Measurements from ENCODE around the gene BCKDHA. TPM values are rescaled to one million over a fixed set of nuclear protein-coding genes. Genes with fewer than 3 reads are reported as not detected.
"Not testable (repeated sequence)": the region's sequence is repeated elsewhere in the genome, so short reads cannot be mapped to it uniquely, and the experiment has no call there.

The BCKDHA gene
- total and polyA plus RNA-seq, 4 donors = 19.7 to 54.5 (median 39.0) TPM

GRCh38 chr19:41367848-41368301, 29.7 kb upstream of the BCKDHA start:
- Histone ChIP-seq H3K36me3 (ENCODE audit: control insufficient read depth in 4 of 4, insufficient read depth in 4 of 4, low read length in 4 of 4) (no peaks in the 10 kb centered on the region), H3K27ac (ENCODE audit: low read depth in 1 of 2, low read length in 1 of 2) (peak overlapping the region in 1 of 2 donors; percentile 66), H3K4me3 (no peak overlapping the region), H3K4me1 (ENCODE audit: control insufficient read depth in 5 of 5, insufficient read depth in 5 of 5, low read length in 5 of 5) (peaks cover 0 to 18% (median 6%) of the 10 kb centered on the region in 5 donors), H3K27me3 (ENCODE audit: control insufficient read depth in 3 of 3, insufficient read depth in 3 of 3, low read length in 2 of 3) (no peaks in the 10 kb centered on the region), H3K9me3 (ENCODE audit: control insufficient read depth in 4 of 4, insufficient read depth in 3 of 4, low read length in 3 of 4) (no peaks in the 10 kb centered on the region), H3K9ac (ENCODE audit: insufficient read depth in 1 of 2, low read length in 2 of 2) (no peak overlapping the region)
- TF ChIP-seq CTCF (IDR thresholded peaks at IDR 0.05; ENCODE audit: control extremely low read depth, extremely low read depth) = no peak
- whole genome bisulfite sequencing, 2 donors = 24 to 42% methylated on average over 6 of the region's 6 CpGs
- DNase-seq (no peak), ATAC-seq (ENCODE audit: insufficient read depth, low FRiP score) (no peak)

- Histone ChIP-seq H3K4me1 (ENCODE audit: control insufficient read depth in 5 of 5, insufficient read depth in 5 of 5, low read length in 5 of 5) (peaks cover 0 to 18% (median 8%) of the 10 kb centered on the region in 5 donors), H3K4me3 (no peak overlapping the region), H3K27me3 (ENCODE audit: control insufficient read depth in 3 of 3, insufficient read depth in 3 of 3, low read length in 2 of 3) (no peaks in the 10 kb centered on the region), H3K36me3 (ENCODE audit: control insufficient read depth in 4 of 4, insufficient read depth in 4 of 4, low read length in 4 of 4) (no peaks in the 10 kb centered on the region), H3K9ac (ENCODE audit: insufficient read depth in 1 of 2, low read length in 2 of 2) (no peak overlapping the region), H3K9me3 (ENCODE audit: control insufficient read depth in 4 of 4, insufficient read depth in 3 of 4, low read length in 3 of 4) (no peaks in the 10 kb centered on the region), H3K27ac (ENCODE audit: low read depth in 1 of 2, low read length in 1 of 2) (no peak overlapping the region)
- no peak for TF ChIP-seq CTCF (IDR thresholded peaks at IDR 0.05; ENCODE audit: control extremely low read depth, extremely low read depth)
- DNase-seq = no peak
- 92 to 94% methylated on average over 2 of the region's 2 CpGs for whole genome bisulfite sequencing, 2 donors
- ATAC-seq (ENCODE audit: insufficient read depth, low FRiP score) = no peak
These were observed 27.8 kb upstream of the BCKDHA start for GRCh38 chr19:41369769-41370168.

DNA sequence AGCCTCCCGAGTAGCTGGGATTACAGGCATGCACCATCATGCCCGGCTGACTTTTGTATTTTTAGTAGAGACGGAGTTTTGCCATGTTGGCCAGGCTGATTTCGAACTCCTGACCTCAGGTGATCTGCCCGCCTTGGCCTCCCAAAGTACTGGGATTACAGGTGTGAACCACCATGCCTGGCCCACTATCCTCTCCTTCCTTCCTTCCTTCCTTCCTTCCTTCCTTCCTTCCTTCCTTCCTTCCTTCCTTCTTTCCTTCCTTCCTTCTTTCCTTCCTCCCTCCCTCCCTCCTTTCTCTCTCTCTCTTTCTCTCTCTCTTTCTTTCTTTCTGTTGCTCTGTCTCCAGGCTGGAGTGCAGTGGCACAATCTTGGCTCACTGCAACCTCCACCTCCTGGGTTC, 26.5 kb upstream of the BCKDHA start:
- H3K9ac ChIP-seq (ENCODE audit: insufficient read depth in 1 of 2, low read length in 2 of 2); H3K36me3 ChIP-seq (ENCODE audit: control insufficient read depth in 4 of 4, insufficient read depth in 4 of 4, low read length in 4 of 4); H3K27ac ChIP-seq (ENCODE audit: low read depth in 1 of 2, low read length in 1 of 2); H3K4me3 ChIP-seq; DNase-seq; H3K9me3 ChIP-seq (ENCODE audit: control insufficient read depth in 4 of 4, insufficient read depth in 3 of 4, low read length in 3 of 4); H3K27me3 ChIP-seq (ENCODE audit: control insufficient read depth in 3 of 3, insufficient read depth in 3 of 3, low read length in 2 of 3); ATAC-seq (ENCODE audit: insufficient read depth, low FRiP score): not testable (repeated sequence)
- peaks cover 0 to 18% (median 5%) of the 10 kb centered on the region in 5 donors for H3K4me1 ChIP-seq (ENCODE audit: control insufficient read depth in 5 of 5, insufficient read depth in 5 of 5, low read length in 5 of 5)
- 94 to 96% methylated on average over 5 of the region's 5 CpGs for WGBS, 2 donors

DNA sequence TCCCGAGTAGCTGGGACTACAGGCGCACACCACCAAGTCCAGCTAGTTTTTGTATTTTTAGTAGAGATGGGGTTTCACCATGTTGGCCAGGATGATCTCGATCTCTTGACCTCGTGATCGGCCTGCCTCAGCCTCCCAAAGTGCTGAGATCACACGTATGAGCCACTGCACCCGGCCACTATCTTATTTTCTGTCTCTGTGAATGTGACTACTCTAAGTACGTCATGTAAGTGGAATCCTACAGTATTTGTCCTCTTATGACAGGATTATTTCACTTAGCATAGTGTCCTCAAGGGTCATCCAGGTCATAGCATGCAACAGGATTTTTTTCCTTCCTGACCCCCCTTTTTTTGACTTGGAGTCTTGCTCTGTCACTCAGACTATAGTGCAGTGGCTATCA, 26.1 kb upstream of the BCKDHA start:
- WGBS, 2 donors = 97% methylated on average over 8 of the region's 8 CpGs
- H3K4me1 ChIP-seq (ENCODE audit: control insufficient read depth in 5 of 5, insufficient read depth in 5 of 5, low read length in 5 of 5) = peaks cover 0 to 21% (median 5%) of the 10 kb centered on the region in 5 donors

More for the DNA sequence above, 26.1 kb upstream of the BCKDHA start:
- no peak for DNase-seq
- TF ChIP-seq CTCF (IDR thresholded peaks at IDR 0.05; ENCODE audit: control extremely low read depth, extremely low read depth) = no peak
- H3K36me3 ChIP-seq (ENCODE audit: control insufficient read depth in 4 of 4, insufficient read depth in 4 of 4, low read length in 4 of 4) = no peaks in the 10 kb centered on the region
- no peak overlapping the region for H3K27ac ChIP-seq (ENCODE audit: low read depth in 1 of 2, low read length in 1 of 2)
- H3K9ac ChIP-seq (ENCODE audit: insufficient read depth in 1 of 2, low read length in 2 of 2) = no peak overlapping the region
- ATAC-seq (ENCODE audit: insufficient read depth, low FRiP score) = no peak
- no peaks in the 10 kb centered on the region for H3K9me3 ChIP-seq (ENCODE audit: control insufficient read depth in 4 of 4, insufficient read depth in 3 of 4, low read length in 3 of 4)
- no peak overlapping the region for H3K4me3 ChIP-seq
- no peaks in the 10 kb centered on the region for H3K27me3 ChIP-seq (ENCODE audit: control insufficient read depth in 3 of 3, insufficient read depth in 3 of 3, low read length in 2 of 3)
